Endometrial microvascular endothelial cells (primary cell): Measurements from ENCODE around the gene EPS8. TPM values are rescaled to one million over a fixed set of nuclear protein-coding genes. Genes with fewer than 3 reads are reported as not detected.

Experiments
- in situ Hi-C: cut with HindIII; loops from 2 replicates; pipeline ENCODE4 v1.10.0; 2017; ENCODE audit warnings: low sequenced_read_pairs, low pct_unique_long_range_greater_than_20kb; ENCODE audit errors: inconsistent ontology term
- total RNA-seq: library from RNA; depleted of rRNA; stranded (reverse); fragments of >200 nt; gene quantifications from one replicate; pipeline ENCODE4 v1.2.3, GENCODE V29; 2015; ENCODE audit errors: inconsistent ontology term

EPS8 gene
- total RNA-seq, 1 donor from 2014 or later, result 12.0 TPM

GRCh38 chr12:15679151-15679550, 110.0 kb downstream of the EPS8 start:
- in situ Hi-C loops, result no loop called here

- in situ Hi-C loops, result no loop called here
Observed at GRCh38 chr12:15677726-15678201, 111.4 kb downstream of the EPS8 start.

GRCh38 chr12:15677228-15677627, 112.0 kb downstream of the EPS8 start:
- in situ Hi-C loops, result no loop called here

- in situ Hi-C loops, result no loop called here
Observed at GRCh38 chr12:15672671-15673270, 116.4 kb downstream of the EPS8 start.

- in situ Hi-C loops, result no loop called here
Observed at GRCh38 chr12:15670756-15671155, 118.4 kb downstream of the EPS8 start.

GRCh38 chr12:15669256-15669948, 119.8 kb downstream of the EPS8 start:
- in situ Hi-C loops, result no loop called here

- in situ Hi-C loops, result no loop called here
Observed at GRCh38 chr12:15664491-15664890, 124.7 kb downstream of the EPS8 start.

- in situ Hi-C loops, result no loop called here
Observed at GRCh38 chr12:15662983-15663659, 126.1 kb downstream of the EPS8 start.

GRCh38 chr12:15662303-15662980, 126.7 kb downstream of the EPS8 start:
- in situ Hi-C loops, result no loop called here

GRCh38 chr12:15651371-15651770, 137.8 kb downstream of the EPS8 start:
- in situ Hi-C loops, result no loop called here

- in situ Hi-C loops, result no loop called here
Observed at GRCh38 chr12:15650399-15651128, 138.6 kb downstream of the EPS8 start.

GRCh38 chr12:15649347-15649746, 139.8 kb downstream of the EPS8 start:
- in situ Hi-C loops, result no loop called here

- in situ Hi-C loops, result no loop called here
Observed at GRCh38 chr12:15648558-15648957, 140.6 kb downstream of the EPS8 start.

GRCh38 chr12:15646581-15646980, 142.6 kb downstream of the EPS8 start:
- in situ Hi-C loops, result no loop called here

- in situ Hi-C loops, result no loop called here
Observed at GRCh38 chr12:15644700-15645099, 144.5 kb downstream of the EPS8 start.

GRCh38 chr12:15638231-15638630, 151.0 kb downstream of the EPS8 start:
- in situ Hi-C loops, result no loop called here

GRCh38 chr12:15636060-15636890, 152.9 kb downstream of the EPS8 start:
- in situ Hi-C loops, result no loop called here

- in situ Hi-C loops, result no loop called here
Observed at GRCh38 chr12:15634010-15634683, 155.0 kb downstream of the EPS8 start.
